Tibial nerve (tissue), 4 donors: ENCODE measurements around the gene TOR4A.

Experiments
- EP300 ChIP-seq, 2 donors: sonication (generic); formaldehyde crosslinking; IDR thresholded peaks; one replicate each; pipeline ENCODE4 v1.6.1; 2017; ENCODE audit warnings: antibody characterized with exemption in 2 of 2, mild to moderate bottlenecking in 1 of 2
- TF ChIP-seq, protein P1 (sequence below), 5 experiments: fragments of 200-600 bp in 3 of 5; fragments of 450-650 bp in 2 of 5; sonication (generic) in 3 of 5; IDR thresholded peaks; one replicate each; pipeline ENCODE4 v1.5.1; 2016 to 2019; ENCODE audit warnings: antibody characterized with exemption in 5 of 5, mild to moderate bottlenecking in 3 of 5, moderate library complexity in 2 of 5

DNA sequence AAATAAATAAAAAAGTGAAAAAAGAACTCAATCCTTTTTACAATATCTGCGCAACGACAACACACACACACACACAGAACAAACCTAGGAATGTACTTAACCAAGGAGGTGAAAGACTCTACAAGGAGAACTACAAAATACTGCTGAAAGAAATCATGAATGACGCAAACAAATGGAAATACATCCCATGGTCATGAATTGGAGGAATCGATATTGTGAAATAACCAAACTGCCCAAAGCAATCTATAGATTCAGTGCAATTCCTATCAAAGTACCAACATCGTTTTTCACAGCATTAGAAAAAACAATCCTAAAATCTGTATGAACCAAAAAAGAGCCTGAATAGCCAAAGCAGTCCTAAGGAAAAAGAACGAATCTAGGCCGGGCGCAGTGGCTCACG, 54.4 kb downstream of the TOR4A start:
- TF ChIP-seq, protein P1, sequence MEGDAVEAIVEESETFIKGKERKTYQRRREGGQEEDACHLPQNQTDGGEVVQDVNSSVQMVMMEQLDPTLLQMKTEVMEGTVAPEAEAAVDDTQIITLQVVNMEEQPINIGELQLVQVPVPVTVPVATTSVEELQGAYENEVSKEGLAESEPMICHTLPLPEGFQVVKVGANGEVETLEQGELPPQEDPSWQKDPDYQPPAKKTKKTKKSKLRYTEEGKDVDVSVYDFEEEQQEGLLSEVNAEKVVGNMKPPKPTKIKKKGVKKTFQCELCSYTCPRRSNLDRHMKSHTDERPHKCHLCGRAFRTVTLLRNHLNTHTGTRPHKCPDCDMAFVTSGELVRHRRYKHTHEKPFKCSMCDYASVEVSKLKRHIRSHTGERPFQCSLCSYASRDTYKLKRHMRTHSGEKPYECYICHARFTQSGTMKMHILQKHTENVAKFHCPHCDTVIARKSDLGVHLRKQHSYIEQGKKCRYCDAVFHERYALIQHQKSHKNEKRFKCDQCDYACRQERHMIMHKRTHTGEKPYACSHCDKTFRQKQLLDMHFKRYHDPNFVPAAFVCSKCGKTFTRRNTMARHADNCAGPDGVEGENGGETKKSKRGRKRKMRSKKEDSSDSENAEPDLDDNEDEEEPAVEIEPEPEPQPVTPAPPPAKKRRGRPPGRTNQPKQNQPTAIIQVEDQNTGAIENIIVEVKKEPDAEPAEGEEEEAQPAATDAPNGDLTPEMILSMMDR (IDR thresholded peaks at IDR 0.05): no peak
- TF ChIP-seq EP300 (IDR thresholded peaks at IDR 0.05): no peak
